DMS114 treated with DMSO at 0.1 percent for 48 hours (cell line): ENCODE results near the gene DNAL4.

Source experiments
- DNase-seq: peaks from one replicate; lab custom pipeline; 2025; ENCODE audit not compliant: unreplicated experiment; lab: John Stamatoyannopoulos, UW

Gene DNAL4

DNA sequence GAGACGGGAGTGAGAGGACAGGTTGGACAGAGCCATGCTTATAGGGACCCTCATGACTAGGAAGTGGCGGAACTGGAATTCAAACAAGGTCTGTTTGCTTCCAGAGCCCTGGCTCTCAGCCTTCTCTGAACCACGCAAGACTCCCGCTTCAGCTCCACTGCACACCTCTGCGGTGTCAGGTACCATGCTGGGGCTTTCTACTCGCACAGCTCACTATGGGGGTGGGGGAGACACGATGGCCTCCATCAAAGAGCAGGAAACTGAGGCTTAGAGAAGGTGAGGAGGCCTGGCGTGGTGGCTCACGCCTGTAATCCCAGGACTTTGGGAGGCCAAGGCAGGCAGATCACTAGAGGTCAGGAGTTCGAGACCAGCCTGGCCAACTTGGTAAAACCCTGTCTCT lies 52.4 kb downstream of the DNAL4 start:
- DNase-seq = no peak

DNA sequence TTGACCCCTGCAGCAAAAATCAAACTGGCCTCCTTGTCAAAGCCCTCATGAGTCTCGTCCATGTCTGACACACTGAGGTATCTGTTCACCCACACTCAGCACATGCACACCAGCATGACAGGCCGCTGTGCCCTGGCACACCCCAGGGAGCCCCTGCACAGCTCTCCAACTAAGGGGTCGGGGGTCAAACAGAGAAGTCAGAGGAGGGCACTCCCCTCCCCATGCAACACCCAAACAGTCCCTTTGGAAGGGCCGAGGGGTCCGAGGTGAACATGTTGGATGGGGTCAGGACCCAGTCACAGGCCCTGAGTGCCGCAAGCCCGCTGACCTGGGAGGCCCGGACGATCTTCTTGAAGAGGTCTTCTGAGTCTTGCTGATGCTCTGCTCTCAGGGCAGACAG lies 52.8 kb downstream of the DNAL4 start:
- no peak for DNase-seq

DNA sequence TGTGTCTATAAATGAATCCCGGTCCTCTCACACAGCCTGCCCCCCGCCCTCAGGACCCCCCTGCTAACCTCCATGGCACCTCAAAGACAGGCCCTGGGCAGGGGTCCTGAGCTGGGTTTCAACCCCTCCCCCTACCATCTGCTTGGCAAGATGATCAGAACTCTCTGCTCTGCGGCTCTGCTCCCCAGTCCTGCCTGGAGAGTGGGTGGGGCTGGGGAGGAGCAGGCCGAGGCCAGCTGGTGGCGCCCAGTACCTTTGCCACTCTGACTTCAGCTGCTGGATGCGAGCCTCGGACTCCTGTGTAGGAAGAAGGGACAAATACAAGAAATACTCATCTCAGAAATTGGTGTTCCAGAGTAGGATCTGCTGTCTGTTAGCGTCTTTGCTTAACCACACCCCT lies 53.2 kb downstream of the DNAL4 start:
- no peak for DNase-seq

DNA sequence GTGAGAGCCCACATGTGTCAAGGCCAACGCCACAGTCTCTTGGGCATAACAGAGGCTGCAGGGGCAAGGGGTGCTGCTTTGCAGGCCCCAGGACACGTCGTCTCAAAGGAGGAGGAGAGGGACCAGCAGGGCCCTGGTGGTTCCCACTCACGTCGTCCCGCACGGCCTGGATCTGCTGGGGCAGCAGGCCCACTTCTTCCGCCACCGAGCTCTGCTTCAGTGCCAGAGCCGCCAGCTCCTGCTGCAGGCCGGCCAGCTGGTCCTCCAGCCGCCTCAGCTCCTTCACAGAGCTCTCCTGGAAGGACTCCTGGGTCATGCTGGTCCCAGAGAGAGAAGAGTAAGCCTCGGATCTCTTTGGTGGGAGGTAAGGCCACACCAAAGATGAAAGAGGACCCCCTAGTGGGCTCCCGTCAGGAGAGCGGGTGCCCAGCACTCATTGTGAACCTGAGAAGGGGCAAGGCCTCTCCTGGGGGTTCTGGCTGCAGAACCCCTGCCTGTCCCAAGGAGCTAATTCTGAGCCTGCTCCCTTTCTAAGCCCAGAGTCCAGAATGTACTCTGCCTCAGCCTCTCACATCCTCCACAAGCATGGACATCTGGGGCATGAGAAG lies 53.7 kb downstream of the DNAL4 start:
- DNase-seq = no peak

DNA sequence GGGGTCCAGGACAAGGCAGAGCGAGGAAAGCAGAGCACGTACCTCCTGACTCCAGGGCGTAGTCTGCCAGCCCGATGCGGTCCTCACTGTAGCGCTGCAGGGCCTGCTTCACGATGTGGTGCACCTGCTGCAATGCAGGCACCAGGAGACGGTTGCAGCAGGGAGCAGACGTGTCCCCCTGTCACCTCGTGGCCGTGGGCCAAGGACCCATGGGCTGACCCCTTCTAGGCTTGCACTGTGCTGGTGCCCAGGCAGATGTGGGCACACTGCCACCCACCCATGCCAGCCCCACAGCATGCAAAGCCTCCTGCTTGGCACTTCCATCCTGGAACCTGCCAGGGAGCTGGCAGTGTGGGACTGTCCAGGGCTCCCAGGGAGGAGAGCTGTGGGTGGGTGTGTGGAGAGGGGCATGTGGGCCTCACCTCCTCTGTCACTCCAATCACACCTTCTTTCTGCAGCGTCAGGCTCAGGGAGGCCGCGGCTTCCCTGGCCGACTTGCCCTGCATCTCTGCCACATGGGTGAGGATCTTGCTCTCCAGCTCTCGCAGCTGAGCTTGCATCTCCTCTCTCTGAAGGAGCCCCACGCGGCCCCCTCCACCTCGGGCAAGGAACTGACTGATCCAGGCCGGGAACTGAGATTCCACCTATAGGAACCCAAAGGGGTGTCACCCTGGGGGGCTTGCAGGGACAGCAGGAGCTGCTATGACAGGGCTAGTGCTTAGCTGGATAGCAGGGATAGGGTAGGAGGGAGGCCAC lies 54.5 kb downstream of the DNAL4 start:
- DNase-seq = no peak

DNA sequence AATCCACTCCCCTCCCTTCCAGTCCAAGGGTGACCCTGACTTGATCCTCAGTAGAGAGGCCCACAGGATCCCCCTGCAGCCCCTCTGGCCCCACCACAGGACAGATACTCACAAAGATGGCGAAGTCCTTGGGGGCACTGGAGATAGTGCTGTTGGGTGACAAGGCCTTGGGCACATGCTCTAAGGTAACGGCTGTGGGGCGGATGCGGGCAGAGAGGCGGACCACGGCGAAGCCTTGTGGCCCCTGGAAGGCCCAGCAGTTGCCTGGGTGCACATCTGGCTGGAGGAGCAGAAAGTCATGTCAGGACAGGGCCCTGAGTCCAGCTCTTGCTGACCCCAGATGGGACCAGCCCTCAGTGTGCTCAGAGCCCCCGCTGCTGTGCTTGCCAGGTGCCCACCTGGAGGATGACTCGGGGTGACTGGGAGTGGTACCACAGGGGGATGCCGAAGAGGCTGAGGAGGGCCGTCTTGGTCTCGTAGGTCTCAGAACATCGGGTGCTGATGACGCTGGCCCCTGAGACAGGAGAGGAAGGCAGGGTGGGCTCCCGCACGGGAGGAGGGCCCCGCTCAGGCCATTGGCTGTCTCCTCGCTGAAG lies 55.4 kb downstream of the DNAL4 start:
- DNase-seq = no peak

DNA sequence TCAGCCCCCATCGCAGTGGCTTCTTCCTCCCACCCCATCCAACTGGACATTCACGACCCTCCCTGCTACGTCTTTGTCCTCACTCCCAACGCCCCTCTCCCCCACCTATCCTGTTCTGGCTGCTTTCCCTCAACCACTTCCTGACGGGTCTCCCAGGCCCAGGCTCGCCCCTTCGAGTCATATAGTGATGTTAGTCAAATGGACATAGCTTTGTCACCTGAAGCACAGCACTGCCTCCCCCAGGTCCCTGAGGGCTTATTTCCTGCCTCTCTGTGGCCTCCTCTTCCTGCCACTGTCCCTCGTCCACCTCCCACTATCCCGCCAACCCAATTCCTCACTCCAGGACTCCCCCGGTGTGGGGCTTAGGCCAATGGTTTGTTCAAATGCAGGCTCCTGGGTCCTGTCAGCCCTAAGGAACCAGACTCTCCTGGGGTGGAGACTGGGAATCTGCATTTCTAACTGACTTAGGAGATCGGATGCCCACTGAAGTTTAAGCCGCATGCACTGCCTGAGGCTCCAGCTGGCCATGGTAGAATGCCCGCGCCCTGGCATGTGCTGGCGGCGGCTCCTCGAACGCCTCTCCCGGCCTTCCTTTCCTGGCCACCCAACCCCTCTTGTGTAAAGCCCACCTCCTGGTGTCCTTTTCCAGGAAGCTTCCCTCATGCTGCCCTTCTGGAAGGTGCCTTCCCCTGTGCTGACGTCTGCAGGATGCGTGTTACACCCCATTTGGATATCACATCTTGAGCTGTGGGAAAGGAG lies 56.5 kb downstream of the DNAL4 start:
- DNase-seq = no peak

DNA sequence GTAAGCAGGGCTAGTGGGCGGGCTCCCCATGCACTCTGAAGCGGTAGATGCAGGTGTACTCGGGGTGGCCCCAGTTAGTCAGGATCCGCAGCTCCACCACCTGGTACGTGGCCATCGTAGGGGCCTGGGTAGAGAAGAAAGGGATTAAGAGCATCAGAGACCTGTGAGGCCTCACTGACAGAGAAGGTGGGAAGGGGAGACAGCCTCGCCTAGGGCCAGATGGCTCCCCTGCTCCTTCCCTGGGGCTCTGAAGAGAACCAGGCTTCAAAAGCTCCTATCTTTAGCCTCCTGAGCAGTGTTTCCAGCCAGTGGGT lies 57.7 kb downstream of the DNAL4 start:
- DNase-seq = no peak

DNA sequence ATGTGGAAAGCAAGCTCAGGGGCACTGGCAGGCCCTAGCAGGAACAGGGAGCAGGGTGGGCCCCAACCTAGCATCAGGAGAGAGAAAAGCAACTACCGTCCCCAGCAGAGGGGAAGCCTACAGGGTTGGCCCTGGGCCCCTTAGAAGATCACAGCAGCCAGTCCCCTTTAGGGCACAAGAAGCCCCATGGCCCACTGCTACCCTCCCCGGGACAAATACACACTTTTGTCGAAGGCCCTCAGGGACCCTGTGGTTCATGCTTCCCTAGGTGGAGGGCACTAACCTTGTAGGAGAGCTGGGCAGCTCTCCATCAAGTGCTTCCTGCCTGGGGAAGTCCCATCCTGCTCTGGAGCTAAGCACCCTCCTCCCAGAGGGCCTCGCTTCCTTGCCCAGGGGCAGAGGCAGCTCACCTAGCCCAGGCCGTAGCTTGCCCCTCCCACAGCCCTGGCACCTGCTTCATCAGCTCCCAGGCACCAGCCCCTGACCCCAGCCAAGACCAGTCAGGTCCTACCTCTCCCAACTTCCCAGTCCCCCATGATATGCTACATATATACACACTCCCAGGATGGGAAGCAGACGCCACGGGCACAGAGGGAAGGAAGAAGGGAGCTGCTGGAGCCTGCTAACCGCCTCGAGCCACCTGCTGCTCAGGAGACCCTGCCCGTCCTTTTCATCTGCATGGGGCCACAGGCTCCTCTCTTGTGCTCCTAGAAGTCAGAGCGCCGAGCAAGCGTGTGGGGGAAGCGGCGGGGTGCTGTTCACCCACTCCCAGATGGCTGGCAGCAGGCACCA lies 58.3 kb downstream of the DNAL4 start:
- DNase-seq = no peak

DNA sequence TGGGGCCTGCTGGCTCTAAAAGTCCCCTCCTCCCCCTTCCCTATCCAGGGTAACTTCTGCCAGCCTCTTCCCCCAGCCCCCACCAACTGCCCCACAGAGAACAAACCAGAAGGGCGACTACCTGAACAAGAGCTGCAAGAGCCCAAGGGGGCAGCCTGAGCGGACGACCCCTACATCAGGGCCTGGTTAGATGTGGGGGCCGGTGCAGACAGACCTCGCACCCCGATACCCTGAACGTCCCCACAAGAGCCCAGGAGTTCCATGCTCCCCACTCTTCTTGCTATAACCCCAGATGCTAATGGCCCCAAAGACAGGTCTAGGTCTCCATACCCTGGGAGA lies 58.8 kb downstream of the DNAL4 start:
- no peak for DNase-seq

DNA sequence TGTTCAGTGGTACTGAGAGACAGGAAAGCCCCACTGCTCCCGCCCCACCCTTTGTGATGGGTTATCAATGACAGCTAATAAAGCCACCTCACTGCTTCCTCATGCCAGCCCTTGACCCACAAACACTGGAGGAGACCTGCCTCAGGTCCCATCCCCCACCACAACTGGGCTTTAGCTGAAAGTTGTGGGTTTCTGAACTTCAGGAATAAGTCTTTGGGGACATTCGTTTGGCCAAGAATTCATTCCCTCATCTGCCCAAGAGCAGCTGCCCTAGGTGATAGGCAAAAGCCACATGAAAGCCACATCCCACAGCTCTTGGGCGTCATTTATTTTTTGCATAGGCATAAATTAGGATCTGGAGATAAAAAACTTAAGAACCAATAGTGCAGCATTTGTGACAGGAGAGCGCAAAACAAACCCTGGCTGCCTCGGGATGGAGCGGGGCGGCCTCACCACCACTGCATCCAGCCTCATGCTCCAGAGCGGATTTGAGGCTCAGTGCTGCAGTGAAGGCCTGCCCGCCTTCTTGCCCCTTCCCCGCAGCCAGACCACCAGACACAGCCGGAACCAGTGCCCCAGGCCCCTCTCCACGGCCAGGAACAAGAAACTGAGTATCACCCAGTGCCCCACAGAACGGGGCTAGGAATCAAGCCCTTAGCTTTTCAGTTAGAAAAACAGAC lies 59.4 kb downstream of the DNAL4 start:
- DNase-seq = no peak

DNA sequence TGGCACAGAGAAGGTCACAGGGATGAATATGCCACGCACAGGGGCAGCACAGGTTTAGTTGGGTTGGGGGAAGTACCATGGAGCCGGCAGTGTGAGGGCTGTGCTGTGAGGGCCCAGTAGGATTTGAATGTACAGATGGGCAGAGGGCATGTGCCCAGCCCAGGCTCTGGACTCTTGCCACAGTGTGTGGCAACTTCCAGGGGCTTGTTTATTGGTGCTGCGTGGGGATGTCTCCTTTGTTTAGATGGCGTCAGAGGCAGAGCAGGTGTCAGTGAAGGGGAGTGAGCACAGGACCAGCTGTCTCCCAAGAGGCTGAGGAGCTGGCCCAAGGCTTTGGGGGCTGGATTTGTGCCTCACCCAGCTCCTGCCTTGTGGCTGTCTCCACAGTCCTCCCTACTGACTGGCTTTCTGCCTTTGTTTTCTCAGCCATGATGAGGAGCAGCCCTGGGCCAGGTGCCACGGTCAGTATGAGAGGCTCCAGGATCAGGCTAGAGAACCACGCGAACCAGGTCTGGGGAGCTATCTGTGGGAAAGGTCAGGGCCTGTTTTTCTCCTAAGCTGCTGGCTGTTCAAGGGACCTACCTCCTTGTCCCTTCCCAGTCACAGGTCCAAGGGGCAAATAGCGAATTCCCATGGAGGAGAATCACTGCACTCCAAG lies 60.1 kb downstream of the DNAL4 start:
- no peak for DNase-seq

DNA sequence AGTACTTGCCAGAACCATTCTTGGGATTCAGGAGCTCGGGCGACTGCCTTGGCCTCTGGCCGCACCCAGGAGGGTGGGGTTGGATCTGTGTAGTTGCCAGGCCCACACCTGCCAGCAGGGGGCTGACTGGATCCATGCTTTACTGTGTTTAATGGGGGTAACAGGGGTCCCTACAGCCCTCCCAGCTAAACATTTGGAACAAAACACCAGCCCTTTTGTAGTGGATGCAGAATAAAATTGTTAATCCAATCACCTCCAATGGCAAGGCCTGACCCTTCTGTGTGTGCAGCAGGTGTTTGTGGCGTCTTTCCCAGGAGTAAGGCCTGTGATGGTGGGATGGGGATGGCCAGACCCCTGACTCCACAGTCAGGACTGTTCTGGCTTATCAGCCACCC lies 60.6 kb downstream of the DNAL4 start:
- DNase-seq = no peak

DNA sequence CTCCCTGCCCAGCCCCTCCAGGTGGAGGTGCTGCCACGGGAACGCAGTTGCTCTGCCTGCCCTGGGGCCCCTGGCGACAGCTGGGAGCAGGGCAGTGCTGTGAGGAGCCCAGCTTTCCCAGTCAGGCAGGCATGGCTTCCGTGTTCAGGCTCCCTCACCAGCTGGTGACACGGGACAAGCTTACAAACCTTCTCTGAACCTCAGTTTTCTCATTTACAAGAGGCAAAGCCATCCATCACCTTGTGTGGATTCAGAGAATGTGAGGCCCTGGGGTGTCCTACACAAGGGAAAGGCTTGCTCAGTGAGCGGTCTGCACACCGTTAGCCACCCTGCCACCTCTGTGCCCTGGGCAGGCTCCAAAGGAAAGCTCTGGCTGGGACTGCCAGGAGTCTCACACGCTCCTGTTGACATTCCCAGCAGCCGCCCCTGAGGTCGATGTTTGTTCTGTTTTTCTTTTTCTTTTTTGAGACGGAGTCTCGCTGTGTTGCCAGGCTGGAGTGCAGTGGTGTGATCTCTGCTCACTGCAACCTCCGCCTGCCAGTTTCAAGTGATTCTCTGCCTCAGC lies 61.6 kb downstream of the DNAL4 start:
- no peak for DNase-seq

DNA sequence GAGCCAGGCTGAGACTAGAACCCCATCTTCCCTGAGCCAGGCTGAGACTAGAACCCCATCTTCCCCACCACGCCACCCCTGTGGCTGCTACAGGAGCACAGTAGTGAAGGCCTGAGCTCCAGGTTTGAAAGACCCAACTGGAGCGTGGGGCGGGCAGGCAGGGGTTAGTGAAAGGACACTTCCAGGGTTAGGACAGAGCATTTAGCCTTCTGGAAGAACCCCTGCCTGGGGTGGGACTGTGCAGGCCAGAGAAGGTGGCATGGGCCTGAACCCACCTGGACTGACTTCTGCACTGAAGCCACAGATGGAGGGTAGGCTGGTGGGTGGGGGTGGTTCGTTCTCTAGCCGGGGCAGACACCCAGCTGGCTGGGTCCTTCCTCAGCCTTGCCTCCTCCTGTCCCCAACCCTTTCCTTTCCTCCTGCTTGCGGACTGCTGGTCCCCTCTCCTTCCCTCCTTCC lies 62.2 kb downstream of the DNAL4 start:
- DNase-seq = no peak

DNA sequence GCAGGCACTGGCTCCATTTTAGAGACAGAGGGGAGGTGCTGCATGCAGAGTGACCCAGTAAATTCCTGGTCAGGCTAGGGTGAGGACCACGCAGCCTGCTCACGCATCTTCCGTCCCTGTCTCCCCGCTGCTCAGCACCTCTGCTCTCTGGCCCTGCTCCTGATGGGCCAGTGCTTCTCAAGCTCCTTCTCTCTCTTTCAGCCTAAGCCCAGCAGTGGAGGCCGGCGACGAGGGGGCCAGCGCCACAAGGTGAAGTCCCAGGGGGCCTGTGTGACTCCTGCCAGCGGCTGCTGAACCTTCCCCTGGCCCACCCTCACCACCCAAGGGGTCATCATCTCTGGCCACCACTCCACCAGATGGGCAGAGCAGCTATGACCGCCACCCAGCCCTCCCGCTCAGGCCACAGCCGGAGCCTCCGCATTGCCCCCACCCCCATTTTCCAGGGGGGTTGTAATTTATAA lies 63.5 kb downstream of the DNAL4 start:
- no peak for DNase-seq

DNA sequence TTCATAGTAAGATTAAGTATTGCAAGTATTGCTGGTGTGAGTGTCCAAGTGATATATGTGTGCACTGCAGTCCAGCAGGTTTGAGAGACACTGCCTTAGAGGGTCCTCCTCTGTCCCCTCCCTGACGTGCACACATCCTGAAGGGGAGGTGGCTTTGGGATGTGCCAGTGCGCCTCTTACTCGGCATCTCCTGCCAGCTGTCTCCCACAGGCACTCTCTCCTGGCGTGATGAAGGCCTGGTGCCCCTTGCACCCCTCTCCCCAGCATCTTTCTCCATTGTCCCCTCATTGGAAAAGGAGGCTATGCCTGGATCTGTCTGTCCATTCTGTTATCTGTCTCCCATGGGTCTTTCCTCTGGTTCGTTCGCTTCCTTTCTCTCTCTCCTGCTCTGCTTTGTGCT lies 64.0 kb downstream of the DNAL4 start:
- DNase-seq = no peak

DNA sequence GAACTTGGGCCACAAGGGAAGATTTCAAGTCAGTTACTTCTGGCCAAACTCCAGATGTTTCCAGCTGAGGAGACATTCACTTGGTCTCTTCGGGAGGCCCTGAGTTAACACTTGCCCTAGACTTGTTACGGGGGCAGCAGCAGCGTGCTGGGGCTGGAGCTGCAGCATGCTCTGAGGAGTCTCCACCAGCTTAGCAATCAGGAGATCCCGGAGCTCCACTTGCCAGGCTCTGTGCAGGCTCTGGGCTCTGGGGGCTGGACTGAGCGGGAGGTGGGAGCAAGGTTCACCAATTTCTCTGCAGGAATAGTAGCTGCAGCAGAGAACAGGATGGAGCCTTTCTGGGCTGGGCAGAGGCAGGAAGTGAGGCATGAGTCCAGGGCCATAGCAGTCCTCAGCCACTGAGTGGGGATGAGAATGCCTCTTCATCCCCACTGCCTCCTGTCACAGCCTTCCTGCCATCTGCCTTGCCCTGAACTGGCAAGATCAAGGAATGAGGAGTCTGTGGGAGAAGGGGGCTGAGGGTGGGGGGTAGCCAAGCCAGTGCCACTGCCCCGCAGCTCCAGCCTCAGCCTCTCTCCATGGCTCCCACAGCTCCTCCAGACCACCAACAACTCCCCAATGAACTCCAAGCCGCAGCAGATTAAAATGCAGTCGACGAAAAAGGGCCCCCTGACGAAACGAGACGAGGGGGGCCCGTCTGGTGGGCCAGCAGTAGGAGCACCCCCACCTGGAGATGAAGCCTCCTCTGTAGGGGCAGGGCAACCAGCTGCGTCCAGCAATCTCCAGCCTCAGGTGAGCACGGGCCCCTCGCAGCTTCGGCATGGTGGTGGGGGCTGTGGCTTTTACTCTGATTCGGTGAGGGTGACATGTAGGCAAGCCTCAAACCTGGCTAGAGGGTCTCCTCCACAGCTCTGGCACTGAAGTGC lies 64.8 kb downstream of the DNAL4 start:
- no peak for DNase-seq
